Chondrocyte (in vitro differentiated cells): ENCODE results near the gene WDR4. TPM values are rescaled to one million over a fixed set of nuclear protein-coding genes. Genes with fewer than 3 reads are reported as not detected.

Experiments
- DNase-seq: peaks from one replicate; pipeline ENCODE4 v3.0.0; 2021; ENCODE audit warnings: mixed read lengths, low spot score
- H3K27ac Mint-ChIP-seq: one replicate; pipeline ENCODE4 v1.8.0; 2021; ENCODE audit warnings: mild to moderate bottlenecking, moderate library complexity, mixed read lengths; ENCODE audit not compliant: unreplicated experiment
- H3K27me3 Mint-ChIP-seq: 2 replicates; pipeline ENCODE4 v1.8.0; 2021; ENCODE audit warnings: low read depth, mixed read lengths
- H3K36me3 Mint-ChIP-seq: 2 replicates; pipeline ENCODE4 v1.8.0; 2021; ENCODE audit warnings: low read depth, mixed read lengths
- H3K4me1 Mint-ChIP-seq: 2 replicates; pipeline ENCODE4 v1.8.0; 2021; ENCODE audit warnings: low read depth, mild to moderate bottlenecking, mixed read lengths
- H3K4me3 Mint-ChIP-seq: one replicate; pipeline ENCODE4 v1.8.0; 2021; ENCODE audit warnings: mild to moderate bottlenecking, moderate library complexity, mixed read lengths; ENCODE audit not compliant: unreplicated experiment
- H3K9me3 Mint-ChIP-seq: 2 replicates; pipeline ENCODE4 v1.8.0; 2021; ENCODE audit warnings: low read depth, mixed read lengths
- total RNA-seq: library from RNA; stranded (reverse); gene quantifications from 3 replicates; pipeline ENCODE4 v1.2.1, GENCODE V29; 2021
- TF ChIP-seq, protein P1 (sequence below): fragments of 200-600 bp; sonication (generic); IDR thresholded peaks from 2 replicates; pipeline ENCODE4 v1.5.0; 2021; ENCODE audit warnings: antibody characterized with exemption, mild to moderate bottlenecking, moderate library complexity

The WDR4 gene
- total RNA-seq, 1 donor from 2014 or later: 9.6 TPM

DNA sequence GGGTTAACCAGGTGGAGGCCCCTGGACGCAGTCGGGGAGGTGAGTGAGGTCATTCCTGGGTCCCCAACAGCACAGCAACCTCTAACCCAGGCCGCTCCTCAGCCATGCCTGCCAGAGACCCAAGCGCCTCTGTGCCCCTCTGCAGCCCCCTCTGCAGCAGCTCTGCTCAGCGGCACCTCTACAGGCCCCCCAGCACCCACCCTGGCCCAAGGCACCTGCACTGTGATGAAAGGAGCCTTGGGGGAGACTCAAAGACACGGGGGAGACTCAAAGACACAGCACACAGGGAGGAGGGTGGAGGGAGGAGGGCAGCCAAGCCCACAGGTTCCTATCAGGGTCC lies 19.5 kb downstream of the WDR4 start:
- no peaks in the 10 kb centered on the region for H3K27me3 Mint-ChIP-seq
- no peak for DNase-seq
- no peaks in the 10 kb centered on the region for H3K4me1 Mint-ChIP-seq
- H3K27ac Mint-ChIP-seq: no peak overlapping the region
- TF ChIP-seq, protein P1, sequence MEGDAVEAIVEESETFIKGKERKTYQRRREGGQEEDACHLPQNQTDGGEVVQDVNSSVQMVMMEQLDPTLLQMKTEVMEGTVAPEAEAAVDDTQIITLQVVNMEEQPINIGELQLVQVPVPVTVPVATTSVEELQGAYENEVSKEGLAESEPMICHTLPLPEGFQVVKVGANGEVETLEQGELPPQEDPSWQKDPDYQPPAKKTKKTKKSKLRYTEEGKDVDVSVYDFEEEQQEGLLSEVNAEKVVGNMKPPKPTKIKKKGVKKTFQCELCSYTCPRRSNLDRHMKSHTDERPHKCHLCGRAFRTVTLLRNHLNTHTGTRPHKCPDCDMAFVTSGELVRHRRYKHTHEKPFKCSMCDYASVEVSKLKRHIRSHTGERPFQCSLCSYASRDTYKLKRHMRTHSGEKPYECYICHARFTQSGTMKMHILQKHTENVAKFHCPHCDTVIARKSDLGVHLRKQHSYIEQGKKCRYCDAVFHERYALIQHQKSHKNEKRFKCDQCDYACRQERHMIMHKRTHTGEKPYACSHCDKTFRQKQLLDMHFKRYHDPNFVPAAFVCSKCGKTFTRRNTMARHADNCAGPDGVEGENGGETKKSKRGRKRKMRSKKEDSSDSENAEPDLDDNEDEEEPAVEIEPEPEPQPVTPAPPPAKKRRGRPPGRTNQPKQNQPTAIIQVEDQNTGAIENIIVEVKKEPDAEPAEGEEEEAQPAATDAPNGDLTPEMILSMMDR: no peak
- no peak overlapping the region for H3K4me3 Mint-ChIP-seq
- H3K9me3 Mint-ChIP-seq: no peaks in the 10 kb centered on the region
- H3K36me3 Mint-ChIP-seq: peaks cover 23% of the 10 kb centered on the region

DNA sequence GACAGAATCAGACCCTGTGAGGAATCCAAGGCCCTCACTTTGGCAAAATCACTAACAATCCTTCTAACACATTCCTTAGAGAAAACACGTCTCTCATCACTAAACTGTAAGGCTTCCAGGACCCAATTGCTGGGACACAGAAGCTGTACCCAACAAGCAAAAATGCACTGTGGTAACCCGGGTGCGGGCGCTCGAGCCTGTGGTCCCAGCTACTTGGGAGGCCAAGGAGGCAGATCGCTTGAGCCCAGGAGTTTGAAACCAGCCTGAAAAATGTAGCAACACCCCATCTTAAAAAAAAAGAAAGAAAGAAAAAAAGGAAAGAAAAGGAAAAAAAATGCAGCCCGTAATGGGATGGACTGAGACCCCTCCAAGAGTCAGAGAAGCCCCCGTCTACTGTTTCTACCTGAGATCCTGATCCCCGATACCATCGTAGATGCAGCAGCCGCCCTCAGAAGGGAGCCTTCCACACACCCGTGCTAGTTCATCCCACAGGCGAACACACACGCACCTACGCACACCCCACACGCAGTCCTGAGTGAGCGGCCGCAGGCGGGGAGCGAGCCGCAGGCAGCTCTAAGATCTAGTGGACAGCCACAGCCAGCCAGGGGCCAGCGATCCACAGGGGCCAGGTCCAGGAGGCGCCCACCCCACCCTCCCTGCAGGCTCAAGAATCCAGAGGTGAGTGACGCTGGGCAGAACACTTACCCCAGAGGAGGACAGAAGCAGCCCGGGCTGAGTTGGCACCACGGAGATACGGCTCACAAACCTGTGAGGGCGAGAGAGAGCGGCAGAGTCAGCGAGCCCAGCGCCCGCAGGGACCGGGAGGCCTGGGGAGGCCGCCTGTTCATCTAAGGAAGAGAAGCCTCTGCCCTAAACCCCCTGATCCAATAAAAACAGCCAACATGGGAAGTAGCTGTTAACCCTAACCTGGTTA lies 20.1 kb downstream of the WDR4 start:
- Mint-ChIP-seq H3K27me3 (no peaks in the 10 kb centered on the region), H3K4me1 (no peaks in the 10 kb centered on the region), H3K27ac (peak overlapping the region; percentile 4), H3K4me3 (no peak overlapping the region), H3K9me3 (no peaks in the 10 kb centered on the region), H3K36me3 (peaks cover 27% of the 10 kb centered on the region)
- TF ChIP-seq, protein P1: no peak
- DNase-seq: no peak

DNA sequence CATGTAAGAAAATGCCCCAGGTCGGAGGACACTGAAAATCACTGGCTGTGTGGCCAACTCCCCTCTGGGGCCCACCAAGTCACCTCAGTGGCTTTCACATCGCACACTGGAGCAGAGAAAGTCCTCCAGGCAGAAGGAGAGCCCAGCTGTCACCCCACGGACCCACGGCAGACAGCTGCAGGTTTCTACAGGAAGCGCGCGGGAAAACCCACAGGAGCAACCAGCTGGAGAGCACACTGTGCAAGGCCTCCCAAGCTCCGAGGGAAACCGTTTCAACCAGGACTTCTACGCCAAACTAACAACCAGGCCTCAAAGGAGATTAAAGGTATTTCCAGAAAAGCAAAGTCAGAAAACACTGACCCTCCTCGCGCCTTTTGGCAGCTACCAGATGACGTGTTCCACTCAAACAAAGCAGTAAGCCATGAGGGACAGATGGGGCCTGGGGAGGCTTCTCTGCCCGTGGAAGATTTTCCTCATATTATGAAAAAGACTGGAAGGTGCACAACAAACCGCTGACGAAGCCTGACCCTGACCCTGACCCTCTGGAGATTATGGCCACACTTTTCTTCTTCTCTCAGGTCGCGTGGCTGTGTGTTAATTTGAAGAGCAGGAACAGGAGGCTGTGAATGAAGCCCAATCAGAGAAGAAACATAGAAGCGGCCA lies 21.0 kb downstream of the WDR4 start:
- Mint-ChIP-seq H3K4me3 (no peak overlapping the region), H3K36me3 (peaks cover 31% of the 10 kb centered on the region)
- no peak for DNase-seq

DNA sequence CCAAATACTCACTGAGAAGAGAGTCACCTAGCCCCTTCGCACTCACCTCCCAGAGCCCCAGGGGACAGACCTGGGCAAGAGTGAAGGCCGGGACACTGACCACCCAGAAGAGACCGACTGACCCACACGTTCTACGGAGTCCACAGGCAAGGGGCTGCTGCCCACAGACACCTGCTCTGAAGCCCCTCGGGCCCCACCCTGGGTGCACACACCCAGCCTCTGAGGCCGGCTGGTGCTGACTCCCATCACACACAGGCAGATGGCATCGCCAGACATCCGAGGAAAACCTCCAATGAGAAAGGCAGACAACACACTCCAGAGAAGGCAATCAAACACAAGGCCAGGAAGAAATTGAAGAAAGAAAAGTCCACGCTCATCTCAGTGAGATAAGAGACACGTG lies 22.1 kb downstream of the WDR4 start:
- Mint-ChIP-seq H3K27me3 (no peaks in the 10 kb centered on the region), H3K27ac (no peak overlapping the region), H3K4me3 (no peak overlapping the region), H3K4me1 (no peaks in the 10 kb centered on the region), H3K36me3 (peaks cover 31% of the 10 kb centered on the region), H3K9me3 (no peaks in the 10 kb centered on the region)
- no peak for DNase-seq
- TF ChIP-seq, protein P1: no peak

More for the DNA sequence above, 21.0 kb downstream of the WDR4 start:
- TF ChIP-seq, protein P1: no peak
- H3K27ac Mint-ChIP-seq: no peak overlapping the region
- H3K9me3 Mint-ChIP-seq: no peaks in the 10 kb centered on the region
- H3K4me1 Mint-ChIP-seq: no peaks in the 10 kb centered on the region
- no peaks in the 10 kb centered on the region for H3K27me3 Mint-ChIP-seq

DNA sequence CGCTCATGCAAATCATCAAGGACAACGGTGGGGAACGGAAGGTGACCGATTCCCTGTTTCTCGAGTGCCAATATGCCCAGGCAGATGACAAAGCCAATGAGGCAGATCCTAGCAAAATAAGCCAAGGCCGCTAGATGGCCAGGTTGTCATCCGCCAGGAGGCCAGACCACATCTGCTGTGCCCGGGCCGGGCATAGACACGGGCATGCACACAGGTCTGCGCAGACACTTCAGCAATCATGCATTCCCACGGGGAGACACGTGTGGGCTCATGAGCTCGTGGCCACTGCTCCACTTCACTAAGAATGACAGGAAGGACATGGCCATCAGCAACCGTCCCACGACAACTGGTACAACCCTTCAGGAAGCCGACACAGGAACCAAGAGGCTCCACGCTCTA lies 23.4 kb downstream of the WDR4 start:
- no peak overlapping the region for H3K4me3 Mint-ChIP-seq
- no peak overlapping the region for H3K27ac Mint-ChIP-seq
- DNase-seq: no peak
- H3K4me1 Mint-ChIP-seq: no peaks in the 10 kb centered on the region
- no peaks in the 10 kb centered on the region for H3K27me3 Mint-ChIP-seq
- no peaks in the 10 kb centered on the region for H3K9me3 Mint-ChIP-seq
- TF ChIP-seq, protein P1: no peak
- H3K36me3 Mint-ChIP-seq: peaks cover 33% of the 10 kb centered on the region
